K562 (cell line): ENCODE measurements around the gene SLC5A5. TPM values are rescaled to one million over a fixed set of nuclear protein-coding genes. Genes with fewer than 3 reads are reported as not detected.

ENCODE experiments used
- ERF ChIP-seq: fragments of 450-650 bp; formaldehyde crosslinking; IDR thresholded peaks from 2 replicates; pipeline ENCODE4 v1.4.0; 2020; ENCODE audit warnings: mild to moderate bottlenecking, mixed read lengths
- HCFC1 ChIP-seq: IDR thresholded peaks from 2 replicates; pipeline ENCODE4 v1.6.1; 2012; ENCODE audit warnings: low read depth, low read length, improper control_type of control experiment
- HNRNPH1 ChIP-seq: fragments of 200-400 bp; formaldehyde crosslinking; optimal IDR thresholded peaks from 2 replicates; pipeline ENCODE3; 2017; ENCODE audit warnings: low read depth, mild to moderate bottlenecking, low read length, moderate library complexity
- MCM3 ChIP-seq: fragments of 450-650 bp; IDR thresholded peaks from 2 replicates; pipeline ENCODE4 v1.6.1; 2016
- PHF8 ChIP-seq: fragments of 200-600 bp; sonication (generic); IDR thresholded peaks from 2 replicates; pipeline ENCODE4 v1.6.1; 2012; ENCODE audit warnings: mixed run types, mild to moderate bottlenecking, inconsistent platforms, low read length, moderate library complexity, borderline replicate concordance
- POLR2G ChIP-seq: fragments of 200-400 bp; formaldehyde crosslinking; IDR thresholded peaks from 2 replicates; pipeline ENCODE4 v1.6.1; 2017; ENCODE audit warnings: low read depth, mild to moderate bottlenecking, antibody characterized with exemption, low read length, moderate library complexity
- RAD51 ChIP-seq: fragments of 450-650 bp; IDR thresholded peaks from 2 replicates; pipeline ENCODE4 v1.7.1; 2016; ENCODE audit warnings: low read depth, mild to moderate bottlenecking, borderline replicate concordance
- SAFB2 ChIP-seq: fragments of 200-400 bp; formaldehyde crosslinking; IDR thresholded peaks from 2 replicates; pipeline ENCODE4 v1.6.1; 2018; ENCODE audit warnings: borderline replicate concordance, low read length, low read depth, moderate library complexity; ENCODE audit not compliant: severe bottlenecking
- SETDB1 ChIP-seq: IDR thresholded peaks from one replicate; pipeline ENCODE4 v1.6.1; 2012; ENCODE audit warnings: low read length, control low read depth, inconsistent platforms
- TARDBP ChIP-seq: fragments of 450-650 bp; IDR thresholded peaks from 2 replicates; pipeline ENCODE4 v1.6.1; 2016
- U2AF1 ChIP-seq: fragments of 200-400 bp; formaldehyde crosslinking; optimal IDR thresholded peaks from 2 replicates; pipeline ENCODE3; 2017; ENCODE audit warnings: mild to moderate bottlenecking, low read depth, low read length, moderate library complexity
- polyA plus RNA-seq, 8 experiments: library from polyadenylated mRNA; depleted of rRNA in 4 of 8; stranded (reverse) in 5 of 8; unstranded in 3 of 8; fragments of >200 nt; fragmentation: Nextera tagmentation in 2 of 8; fragmentation: Illumina TruSeq in 1 of 8; extraction: Ambion mirVana in 2 of 8; extraction: Trizol in 1 of 8; gene quantifications; 2 replicates each; pipeline versions ENCODE4 v1.2.1 to v1.2.3, GENCODE V29; 2011 to 2014; ENCODE audit warnings: inconsistent platforms in 1 of 8, missing spikeins in 1 of 8
- total RNA-seq, 7 experiments: library from RNA; depleted of rRNA in 6 of 7; stranded (reverse); fragments of >200 nt in 6 of 7; fragmentation: Illumina TruSeq in 2 of 7; extraction: Trizol in 2 of 7; gene quantifications; 2 replicates each; pipeline versions ENCODE4 v1.2.1 to v1.2.3, GENCODE V29; 2011 to 2021; ENCODE audit warnings: low replicate concordance in 1 of 7
- TF ChIP-seq, protein P1 (sequence below): fragments of 450-650 bp; formaldehyde crosslinking; IDR thresholded peaks from 2 replicates; pipeline ENCODE4 v1.4.0; 2020; ENCODE audit warnings: mild to moderate bottlenecking, moderate library complexity
- TF ChIP-seq, protein P2 (sequence below): sonication (generic); formaldehyde crosslinking; IDR thresholded peaks from 2 replicates; pipeline ENCODE4 v1.8.1; 2023; ENCODE audit warnings: mild to moderate bottlenecking, missing genetic modification reagents, moderate library complexity
- TF ChIP-seq, protein P3 (sequence below), 2 experiments: fragments of 450-650 bp; formaldehyde crosslinking in 1 of 2; IDR thresholded peaks; 2 replicates each; pipeline versions ENCODE4 v1.4.0 to v1.6.1; 2014 to 2020; ENCODE audit warnings: mild to moderate bottlenecking in 2 of 2, borderline replicate concordance in 1 of 2, low read depth in 1 of 2
- TF ChIP-seq, protein P4 (sequence below): sonication (generic); formaldehyde crosslinking; IDR thresholded peaks from 2 replicates; pipeline ENCODE4 v1.8.0; 2022; ENCODE audit warnings: mild to moderate bottlenecking, missing genetic modification reagents

SLC5A5 gene
- total and polyA plus RNA-seq, 9 of the 15 experiments (the other 6 are each of a cell fraction or from before 2014, with no cell fraction given) = 0.10 to 0.73 (median 0.23) TPM

DNA sequence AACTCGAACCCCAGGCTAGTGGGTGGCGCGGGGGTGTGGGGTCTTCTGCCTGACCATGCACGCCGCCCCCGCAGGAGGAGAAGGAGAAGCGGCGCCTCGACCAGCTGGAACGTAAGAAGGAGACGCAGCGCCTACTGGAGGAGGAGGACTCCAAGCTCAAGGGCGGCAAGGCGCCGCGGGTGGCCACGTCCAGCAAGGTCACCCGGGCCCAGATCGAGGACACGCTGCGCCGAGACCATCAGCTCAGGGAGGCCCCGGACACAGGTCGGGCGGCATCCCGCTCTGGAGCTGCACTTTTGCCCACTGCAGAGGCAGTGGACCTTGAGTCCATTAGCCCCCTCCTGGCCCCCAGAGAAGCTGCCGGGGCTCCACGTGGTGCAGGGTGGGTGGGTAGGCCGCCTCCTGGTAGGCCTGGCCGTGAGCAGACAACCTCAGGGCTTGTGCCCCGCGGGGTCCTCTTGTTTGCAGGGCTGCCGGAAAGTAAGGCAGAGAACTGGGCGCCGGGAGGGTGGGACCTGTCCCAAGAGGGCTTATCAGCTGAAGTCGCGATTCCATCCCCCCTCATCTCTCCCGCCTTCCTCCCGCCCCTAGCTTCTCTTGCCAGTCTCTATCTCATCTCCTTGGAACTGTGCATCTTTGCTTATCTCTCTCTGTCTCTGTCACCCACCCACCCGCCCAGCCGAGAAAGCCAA lies 71.0 kb downstream of the SLC5A5 start (continued):
- TF ChIP-seq TARDBP = no peak
- no peak for TF ChIP-seq MCM3
- TF ChIP-seq HNRNPH1 = no peak
- no peak; the same call in 1 of the 2 replicates for TF ChIP-seq HCFC1
- 0 out of 2 replicates have a peak, but pooled peaks have one; percentile 15 for TF ChIP-seq RAD51
- TF ChIP-seq U2AF1 = no peak
- TF ChIP-seq, protein P1, sequence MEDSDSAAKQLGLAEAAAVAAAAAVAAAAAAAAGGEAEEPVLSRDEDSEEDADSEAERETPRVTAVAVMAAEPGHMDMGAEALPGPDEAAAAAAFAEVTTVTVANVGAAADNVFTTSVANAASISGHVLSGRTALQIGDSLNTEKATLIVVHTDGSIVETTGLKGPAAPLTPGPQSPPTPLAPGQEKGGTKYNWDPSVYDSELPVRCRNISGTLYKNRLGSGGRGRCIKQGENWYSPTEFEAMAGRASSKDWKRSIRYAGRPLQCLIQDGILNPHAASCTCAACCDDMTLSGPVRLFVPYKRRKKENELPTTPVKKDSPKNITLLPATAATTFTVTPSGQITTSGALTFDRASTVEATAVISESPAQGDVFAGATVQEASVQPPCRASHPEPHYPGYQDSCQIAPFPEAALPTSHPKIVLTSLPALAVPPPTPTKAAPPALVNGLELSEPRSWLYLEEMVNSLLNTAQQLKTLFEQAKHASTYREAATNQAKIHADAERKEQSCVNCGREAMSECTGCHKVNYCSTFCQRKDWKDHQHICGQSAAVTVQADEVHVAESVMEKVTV = no peak
- peak; percentile 50; the same call in 1 of the 2 replicates for TF ChIP-seq PHF8
- TF ChIP-seq, protein P2, sequence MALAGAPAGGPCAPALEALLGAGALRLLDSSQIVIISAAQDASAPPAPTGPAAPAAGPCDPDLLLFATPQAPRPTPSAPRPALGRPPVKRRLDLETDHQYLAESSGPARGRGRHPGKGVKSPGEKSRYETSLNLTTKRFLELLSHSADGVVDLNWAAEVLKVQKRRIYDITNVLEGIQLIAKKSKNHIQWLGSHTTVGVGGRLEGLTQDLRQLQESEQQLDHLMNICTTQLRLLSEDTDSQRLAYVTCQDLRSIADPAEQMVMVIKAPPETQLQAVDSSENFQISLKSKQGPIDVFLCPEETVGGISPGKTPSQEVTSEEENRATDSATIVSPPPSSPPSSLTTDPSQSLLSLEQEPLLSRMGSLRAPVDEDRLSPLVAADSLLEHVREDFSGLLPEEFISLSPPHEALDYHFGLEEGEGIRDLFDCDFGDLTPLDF (CRISPR knock-in tag) = no peak
- TF ChIP-seq, protein P3, sequence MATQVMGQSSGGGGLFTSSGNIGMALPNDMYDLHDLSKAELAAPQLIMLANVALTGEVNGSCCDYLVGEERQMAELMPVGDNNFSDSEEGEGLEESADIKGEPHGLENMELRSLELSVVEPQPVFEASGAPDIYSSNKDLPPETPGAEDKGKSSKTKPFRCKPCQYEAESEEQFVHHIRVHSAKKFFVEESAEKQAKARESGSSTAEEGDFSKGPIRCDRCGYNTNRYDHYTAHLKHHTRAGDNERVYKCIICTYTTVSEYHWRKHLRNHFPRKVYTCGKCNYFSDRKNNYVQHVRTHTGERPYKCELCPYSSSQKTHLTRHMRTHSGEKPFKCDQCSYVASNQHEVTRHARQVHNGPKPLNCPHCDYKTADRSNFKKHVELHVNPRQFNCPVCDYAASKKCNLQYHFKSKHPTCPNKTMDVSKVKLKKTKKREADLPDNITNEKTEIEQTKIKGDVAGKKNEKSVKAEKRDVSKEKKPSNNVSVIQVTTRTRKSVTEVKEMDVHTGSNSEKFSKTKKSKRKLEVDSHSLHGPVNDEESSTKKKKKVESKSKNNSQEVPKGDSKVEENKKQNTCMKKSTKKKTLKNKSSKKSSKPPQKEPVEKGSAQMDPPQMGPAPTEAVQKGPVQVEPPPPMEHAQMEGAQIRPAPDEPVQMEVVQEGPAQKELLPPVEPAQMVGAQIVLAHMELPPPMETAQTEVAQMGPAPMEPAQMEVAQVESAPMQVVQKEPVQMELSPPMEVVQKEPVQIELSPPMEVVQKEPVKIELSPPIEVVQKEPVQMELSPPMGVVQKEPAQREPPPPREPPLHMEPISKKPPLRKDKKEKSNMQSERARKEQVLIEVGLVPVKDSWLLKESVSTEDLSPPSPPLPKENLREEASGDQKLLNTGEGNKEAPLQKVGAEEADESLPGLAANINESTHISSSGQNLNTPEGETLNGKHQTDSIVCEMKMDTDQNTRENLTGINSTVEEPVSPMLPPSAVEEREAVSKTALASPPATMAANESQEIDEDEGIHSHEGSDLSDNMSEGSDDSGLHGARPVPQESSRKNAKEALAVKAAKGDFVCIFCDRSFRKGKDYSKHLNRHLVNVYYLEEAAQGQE (IDR thresholded peaks at IDR 0.05; ENCODE audit: borderline replicate concordance) = 0 out of 2 replicates have a peak, but pooled peaks have one; percentile 14
- TF ChIP-seq, protein P3 (CRISPR knock-in tag; IDR thresholded peaks at IDR 0.05; ENCODE audit: low read depth) = 0 out of 2 replicates have a peak, but pooled peaks have one; percentile 34
- TF ChIP-seq, protein P4, sequence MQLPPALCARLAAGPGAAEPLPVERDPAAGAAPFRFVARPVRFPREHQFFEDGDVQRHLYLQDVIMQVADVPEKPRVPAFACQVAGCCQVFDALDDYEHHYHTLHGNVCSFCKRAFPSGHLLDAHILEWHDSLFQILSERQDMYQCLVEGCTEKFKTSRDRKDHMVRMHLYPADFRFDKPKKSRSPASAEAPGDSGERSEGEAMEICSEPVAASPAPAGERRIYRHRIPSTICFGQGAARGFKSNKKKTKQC = peak; percentile 72; the same call in 1 of the 2 replicates
- peak; percentile 81 for TF ChIP-seq POLR2G
- no peak for TF ChIP-seq SAFB2
- 0 out of 2 replicates have a peak, but pooled peaks have one; percentile 56 for TF ChIP-seq ERF (CRISPR knock-in tag)
- no peak for TF ChIP-seq SETDB1
